Adrenal gland (tissue), 12 donors: ENCODE measurements around the gene GSTCD. TPM values are rescaled to one million over a fixed set of nuclear protein-coding genes. Genes with fewer than 3 reads are reported as not detected.

Source experiments
- DNase-seq, 7 donors: peaks; one replicate each; pipeline ENCODE4 v3.0.0-alpha.2; 2019 to 2020
- H3K27ac ChIP-seq, 5 donors: fragments of 200-600 bp; sonication (generic) in 4 of 5; 1 replicate in 3 of 5; 2 replicates in 2 of 5; pipeline versions ENCODE4 v1.5.1 to v1.8.0; 2016 to 2020; ENCODE audit warnings: mild to moderate bottlenecking in 1 of 5
- H3K27me3 ChIP-seq: fragments of 200-600 bp; 2 replicates; pipeline ENCODE4 v1.8.0; 2021
- H3K36me3 ChIP-seq, 2 donors: fragments of 200-600 bp; replicated peaks in 1 of 2; 1 replicate in 1 of 2; 2 replicates in 1 of 2; pipeline versions ENCODE4 v1.5.1 to v1.8.0; 2018 to 2022
- H3K4me1 ChIP-seq, 2 donors: fragments of 200-600 bp; replicated peaks in 1 of 2; 1 replicate in 1 of 2; 2 replicates in 1 of 2; pipeline versions ENCODE4 v1.5.1 to v1.8.0; 2018 to 2021
- H3K4me3 ChIP-seq, 4 donors: fragments of 200-600 bp; sonication (generic) in 3 of 4; one replicate each; pipeline ENCODE4 v1.5.1; 2016 to 2018
- H3K9me3 ChIP-seq, 3 donors: fragments of 200-600 bp; sonication (generic) in 1 of 3; replicated peaks in 1 of 3; 1 replicate in 2 of 3; 2 replicates in 1 of 3; pipeline versions ENCODE4 v1.5.1 to v1.8.0; 2016 to 2021
- POLR2A ChIP-seq, 2 donors: fragments of 450-650 bp; IDR thresholded peaks; one replicate each; pipeline ENCODE4 v1.6.1; 2017; ENCODE audit warnings: antibody characterized with exemption in 2 of 2, mild to moderate bottlenecking in 2 of 2, moderate library complexity in 1 of 2
- WGBS, 4 donors: extraction: QIAGEN DNeasy Blood & Tissue Kit in 2 of 4; methylation state at CpG; one replicate each; pipeline versions ENCODE4 v1.1.5 to v1.1.7; 2013 to 2017; 5-methylcytosine and 5-hydroxymethylcytosine counted together
- intact Hi-C, 2 donors: fragments of 100-400 bp; cut with DNase I; formaldehyde crosslinking; loops; one replicate each; pipeline versions ENCODE4 v1.14.1 to v1.15.0; 2022 to 2023
- polyA plus RNA-seq, 3 donors: library from polyadenylated mRNA; stranded (reverse); fragments of 200-250 nt in 2 of 3; fragments of 350-450 nt in 1 of 3; fragmentation: Illumina TruSeq in 1 of 3; extraction: RNeasy Lipid Tissue Mini Kit (QIAGEN cat#74804) in 1 of 3; gene quantifications; one replicate each; pipeline ENCODE4 v1.2.3, GENCODE V29; 2013 to 2014
- total RNA-seq, 9 donors: library from RNA; depleted of rRNA in 4 of 9; stranded (reverse); fragments of >200 nt in 4 of 9; fragments of 120-200 nt in 1 of 9; fragmentation: NEBNext Ultra II Directional in 1 of 9; extraction: Animal tissue kit (Norgen Biotek cat#: 25700) in 1 of 9; gene quantifications; one replicate each; pipeline versions ENCODE4 v1.1.0 to v1.2.4, GENCODE V29; 2013 to 2023
- TF ChIP-seq, protein P1 (sequence below), 6 experiments: fragments of 450-650 bp in 4 of 6; fragments of 200-600 bp in 2 of 6; sonication (generic) in 1 of 6; IDR thresholded peaks; 1 replicate in 5 of 6; 2 replicates in 1 of 6; pipeline versions ENCODE4 v1.5.1 to v1.8.0; 2016 to 2021; ENCODE audit warnings: antibody characterized with exemption in 6 of 6, mild to moderate bottlenecking in 2 of 6, moderate library complexity in 1 of 6
- donor health status: healthy with polysubstance abuse.
- donor health status: Bipolar disorder and iron deficiency.
- donor health status: DM: yes; HTN: yes; CAD: no.
- donor health status: DM: no; HTN: no; CAD: no.
- donor health status: DM: no; HTN: no; CAD: no.
- donor health status: DM: yes; HTN: yes; CAD: no.

GSTCD gene
- total and polyA plus RNA-seq, 12 donors, result 0.88 to 13.8 (median 6.7) TPM

DNA sequence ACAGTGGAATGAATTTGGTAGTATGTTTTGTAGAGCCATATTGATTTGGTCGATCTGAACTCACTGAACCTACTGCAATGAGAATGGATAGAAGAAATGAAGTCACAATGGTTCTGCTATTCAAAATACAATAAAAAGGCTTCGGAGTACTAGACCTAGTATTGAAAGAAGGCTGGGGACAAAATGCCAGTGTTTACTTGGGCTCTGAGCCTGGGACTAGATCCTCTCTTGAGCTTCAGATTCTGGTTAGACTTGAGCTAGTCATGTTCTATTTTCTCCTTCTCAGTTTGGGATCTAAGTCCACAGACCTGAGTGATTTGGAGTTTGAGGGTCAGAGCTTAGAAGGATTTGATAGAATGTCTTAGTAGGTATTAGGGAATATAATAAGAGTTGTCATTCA is 10.0 kb upstream of the GSTCD start:
- no peak for DNase-seq
- H3K27me3 ChIP-seq, result no peaks in the 10 kb centered on the region
- no peaks in the 10 kb centered on the region for H3K4me1 ChIP-seq
- intact Hi-C loops, result no loop called here
- TF ChIP-seq, protein P1, sequence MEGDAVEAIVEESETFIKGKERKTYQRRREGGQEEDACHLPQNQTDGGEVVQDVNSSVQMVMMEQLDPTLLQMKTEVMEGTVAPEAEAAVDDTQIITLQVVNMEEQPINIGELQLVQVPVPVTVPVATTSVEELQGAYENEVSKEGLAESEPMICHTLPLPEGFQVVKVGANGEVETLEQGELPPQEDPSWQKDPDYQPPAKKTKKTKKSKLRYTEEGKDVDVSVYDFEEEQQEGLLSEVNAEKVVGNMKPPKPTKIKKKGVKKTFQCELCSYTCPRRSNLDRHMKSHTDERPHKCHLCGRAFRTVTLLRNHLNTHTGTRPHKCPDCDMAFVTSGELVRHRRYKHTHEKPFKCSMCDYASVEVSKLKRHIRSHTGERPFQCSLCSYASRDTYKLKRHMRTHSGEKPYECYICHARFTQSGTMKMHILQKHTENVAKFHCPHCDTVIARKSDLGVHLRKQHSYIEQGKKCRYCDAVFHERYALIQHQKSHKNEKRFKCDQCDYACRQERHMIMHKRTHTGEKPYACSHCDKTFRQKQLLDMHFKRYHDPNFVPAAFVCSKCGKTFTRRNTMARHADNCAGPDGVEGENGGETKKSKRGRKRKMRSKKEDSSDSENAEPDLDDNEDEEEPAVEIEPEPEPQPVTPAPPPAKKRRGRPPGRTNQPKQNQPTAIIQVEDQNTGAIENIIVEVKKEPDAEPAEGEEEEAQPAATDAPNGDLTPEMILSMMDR (IDR thresholded peaks at IDR 0.05), result no peak
- TF ChIP-seq POLR2A (IDR thresholded peaks at IDR 0.05), result no peak
- no peaks in the 10 kb centered on the region for H3K9me3 ChIP-seq
- no peak overlapping the region for H3K4me3 ChIP-seq
- WGBS, 4 donors, result 90 to 97% (median 92%) methylated on average over 2 of the region's 2 CpGs
- H3K36me3 ChIP-seq, result peaks cover 0 to 16% of the 10 kb centered on the region in 2 donors
- H3K27ac ChIP-seq, result no peak overlapping the region

- Histone ChIP-seq H3K4me1 (peaks cover 7 to 22% of the 10 kb centered on the region in 2 donors), H3K36me3 (no peaks in the 10 kb centered on the region), H3K27ac (peak overlapping the region in 3 of 5 donors; percentile 57 to 84 (median 82)), H3K27me3 (no peaks in the 10 kb centered on the region), H3K9me3 (no peaks in the 10 kb centered on the region), H3K4me3 (peak overlapping the region; percentile 29 to 97 (median 92))
- WGBS, 4 donors, result 19 to 23% (median 21%) methylated on average over 7 of the region's 7 CpGs
- intact Hi-C loops, result no loop called here
- DNase-seq, result no peak
- TF ChIP-seq, protein P1 (IDR thresholded peaks at IDR 0.05), result no peak
- no peak for TF ChIP-seq POLR2A (IDR thresholded peaks at IDR 0.05)
Measured at GRCh38 chr4:105707782-105708180, 803 bp upstream of the GSTCD start.

DNA sequence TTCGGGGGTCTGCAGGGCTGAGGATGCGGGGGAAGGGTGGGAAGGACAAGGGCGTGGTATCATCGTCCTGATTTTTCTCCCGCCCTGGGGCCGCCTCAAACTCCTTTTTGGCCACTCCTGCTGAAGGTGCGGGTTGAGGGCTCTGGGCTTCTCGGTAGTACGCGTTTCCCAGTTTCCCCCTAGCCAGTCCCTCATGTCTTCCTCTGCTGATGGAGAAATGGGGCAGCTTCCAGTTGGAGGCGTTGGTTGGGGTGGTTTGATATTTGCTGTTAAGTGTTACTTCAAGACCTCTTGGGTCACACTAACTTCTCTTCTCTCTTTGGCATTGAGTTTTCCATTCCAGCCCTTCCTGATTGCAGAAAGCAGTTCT is 482 bp downstream of the GSTCD start:
- intact Hi-C loops, result no loop called here
- H3K4me1 ChIP-seq, result peaks cover 7 to 22% of the 10 kb centered on the region in 2 donors
- peak overlapping the region; percentile 25 to 93 (median 82) for H3K27ac ChIP-seq
- no peaks in the 10 kb centered on the region for H3K36me3 ChIP-seq
- H3K4me3 ChIP-seq, result peak overlapping the region; percentile 48 to 97 (median 82)
- H3K27me3 ChIP-seq, result no peaks in the 10 kb centered on the region
- WGBS, 4 donors, result 0% methylated on average over 8 to 11 of the region's 11 CpGs
- peak in 3 of 7 donors; percentile 16 to 24 (median 18) for DNase-seq
- H3K9me3 ChIP-seq, result no peaks in the 10 kb centered on the region
- TF ChIP-seq, protein P1 (IDR thresholded peaks at IDR 0.05), result no peak
- no peak for TF ChIP-seq POLR2A (IDR thresholded peaks at IDR 0.05)

DNA sequence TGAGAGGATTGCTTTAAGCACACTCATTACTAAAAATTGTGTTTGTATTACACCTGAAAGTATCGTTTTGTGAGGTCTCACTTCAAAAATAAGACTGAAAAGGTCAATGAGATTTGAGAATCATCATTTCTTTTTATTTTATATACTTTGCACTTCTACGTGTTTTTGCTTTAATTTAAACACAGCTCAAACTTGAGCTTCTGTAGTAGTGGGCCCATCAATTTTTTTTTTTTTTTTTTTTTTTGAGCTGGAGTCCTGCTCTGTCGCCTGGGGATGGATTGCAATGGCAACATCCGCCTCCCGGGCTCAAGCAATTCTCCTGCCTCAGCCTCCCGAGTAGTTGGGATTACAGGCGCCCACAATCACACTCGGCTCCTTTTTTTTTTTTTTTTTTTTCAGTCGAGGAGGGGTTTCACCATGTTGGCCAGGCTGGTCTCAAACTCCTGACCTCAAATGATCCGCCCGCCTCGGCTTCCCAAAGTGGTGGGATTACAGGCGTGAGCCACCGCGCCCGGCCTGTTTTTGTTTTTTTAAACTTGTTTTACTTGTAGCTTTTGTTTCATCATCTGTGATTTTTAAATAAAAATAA is 1.5 kb downstream of the GSTCD start:
- H3K27ac ChIP-seq, result no peak overlapping the region
- WGBS, 4 donors, result 64 to 76% (median 73%) methylated on average over 15 to 16 of the region's 16 CpGs
- TF ChIP-seq, protein P1 (IDR thresholded peaks at IDR 0.05), result no peak
- no peak for TF ChIP-seq POLR2A (IDR thresholded peaks at IDR 0.05)
- intact Hi-C loops, result no loop called here
- DNase-seq, result no peak
- no peaks in the 10 kb centered on the region for H3K27me3 ChIP-seq
- H3K9me3 ChIP-seq, result no peaks in the 10 kb centered on the region
- H3K4me3 ChIP-seq, result no peak overlapping the region
- no peaks in the 10 kb centered on the region for H3K36me3 ChIP-seq
- H3K4me1 ChIP-seq, result peaks cover 7 to 22% of the 10 kb centered on the region in 2 donors
